Omental fat pad (tissue), 4 donors: ENCODE results near the gene BCAR3. TPM values are rescaled to one million over a fixed set of nuclear protein-coding genes. Genes with fewer than 3 reads are reported as not detected.
A peak's percentile ranks its signal among the peaks of the same experiment; 100 is the strongest.

Source experiments
- ATAC-seq: fragments of 150-250 bp; one replicate; pipeline ENCODE4 v1.9.1; 2016; ENCODE audit warnings: mild to moderate bottlenecking, moderate library complexity; ENCODE audit not compliant: low FRiP score
- DNase-seq: peaks from one replicate; pipeline ENCODE4 v3.0.0-alpha.2; 2019; ENCODE audit warnings: low spot score
- total RNA-seq, 4 donors: library from RNA; depleted of rRNA; stranded (reverse); fragments of >200 nt; gene quantifications; one replicate each; pipeline ENCODE4 v1.1.0, GENCODE V29; 2016
- TF ChIP-seq, protein P1 (sequence below), 3 donors: fragments of 450-650 bp; IDR thresholded peaks; one replicate each; pipeline ENCODE4 v1.5.1; 2016 to 2017; ENCODE audit warnings: antibody characterized with exemption in 3 of 3, mild to moderate bottlenecking in 3 of 3, moderate library complexity in 2 of 3

Gene BCAR3
- total RNA-seq, 4 donors from 2014 or later: 43.7 to 73.5 (median 45.8) TPM

- TF ChIP-seq, protein P1, sequence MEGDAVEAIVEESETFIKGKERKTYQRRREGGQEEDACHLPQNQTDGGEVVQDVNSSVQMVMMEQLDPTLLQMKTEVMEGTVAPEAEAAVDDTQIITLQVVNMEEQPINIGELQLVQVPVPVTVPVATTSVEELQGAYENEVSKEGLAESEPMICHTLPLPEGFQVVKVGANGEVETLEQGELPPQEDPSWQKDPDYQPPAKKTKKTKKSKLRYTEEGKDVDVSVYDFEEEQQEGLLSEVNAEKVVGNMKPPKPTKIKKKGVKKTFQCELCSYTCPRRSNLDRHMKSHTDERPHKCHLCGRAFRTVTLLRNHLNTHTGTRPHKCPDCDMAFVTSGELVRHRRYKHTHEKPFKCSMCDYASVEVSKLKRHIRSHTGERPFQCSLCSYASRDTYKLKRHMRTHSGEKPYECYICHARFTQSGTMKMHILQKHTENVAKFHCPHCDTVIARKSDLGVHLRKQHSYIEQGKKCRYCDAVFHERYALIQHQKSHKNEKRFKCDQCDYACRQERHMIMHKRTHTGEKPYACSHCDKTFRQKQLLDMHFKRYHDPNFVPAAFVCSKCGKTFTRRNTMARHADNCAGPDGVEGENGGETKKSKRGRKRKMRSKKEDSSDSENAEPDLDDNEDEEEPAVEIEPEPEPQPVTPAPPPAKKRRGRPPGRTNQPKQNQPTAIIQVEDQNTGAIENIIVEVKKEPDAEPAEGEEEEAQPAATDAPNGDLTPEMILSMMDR (IDR thresholded peaks at IDR 0.05): no peak
- DNase-seq (no peak), ATAC-seq (no peak)
Measured at GRCh38 chr1:93587354-93587753, 94.3 kb downstream of the BCAR3 start.

DNA sequence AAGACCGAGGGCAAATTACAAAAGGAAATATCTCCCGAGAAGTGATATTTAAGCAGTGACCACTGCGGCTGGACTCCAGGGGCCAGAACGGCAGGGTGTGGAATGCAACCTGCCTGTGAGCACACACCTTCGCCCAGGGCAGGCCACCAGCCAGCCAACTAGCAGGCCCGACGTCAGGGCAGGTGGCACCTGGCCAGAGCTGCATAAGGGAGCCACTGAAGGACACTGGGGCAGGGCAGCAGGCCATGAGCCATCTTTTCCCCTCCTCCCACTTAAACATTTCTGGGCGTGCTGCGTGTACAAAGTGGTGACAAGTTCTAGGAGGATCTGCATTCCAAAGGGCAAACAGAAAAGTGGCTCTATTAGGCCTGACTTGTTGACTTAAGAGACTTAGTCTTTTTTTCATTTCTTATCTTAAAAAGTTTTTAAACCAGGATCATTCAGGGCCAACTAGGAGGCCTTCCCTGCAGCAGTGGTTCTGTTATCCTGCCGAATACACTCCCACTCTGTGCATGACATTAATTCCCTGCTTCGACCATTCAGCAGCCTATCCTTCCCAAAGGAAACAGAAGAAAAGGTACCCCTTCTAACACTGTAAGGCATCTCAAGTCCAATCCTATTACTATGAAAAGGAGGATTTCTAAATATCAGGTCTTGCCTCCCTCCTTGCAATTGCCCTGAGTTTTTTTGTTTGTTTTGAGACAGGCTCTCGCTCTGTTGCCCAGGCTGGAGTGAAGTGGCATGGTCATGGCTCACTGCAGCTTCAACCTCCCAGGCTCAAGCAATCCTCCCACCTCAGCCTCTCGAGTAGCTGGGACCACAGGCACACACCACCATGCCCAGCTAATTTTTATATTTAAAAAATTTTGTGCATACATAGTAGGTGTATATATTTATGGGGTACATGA, 96.3 kb downstream of the BCAR3 start:
- peak; percentile 45 for ATAC-seq
- DNase-seq: no peak
- TF ChIP-seq, protein P1 (IDR thresholded peaks at IDR 0.05): no peak

DNA sequence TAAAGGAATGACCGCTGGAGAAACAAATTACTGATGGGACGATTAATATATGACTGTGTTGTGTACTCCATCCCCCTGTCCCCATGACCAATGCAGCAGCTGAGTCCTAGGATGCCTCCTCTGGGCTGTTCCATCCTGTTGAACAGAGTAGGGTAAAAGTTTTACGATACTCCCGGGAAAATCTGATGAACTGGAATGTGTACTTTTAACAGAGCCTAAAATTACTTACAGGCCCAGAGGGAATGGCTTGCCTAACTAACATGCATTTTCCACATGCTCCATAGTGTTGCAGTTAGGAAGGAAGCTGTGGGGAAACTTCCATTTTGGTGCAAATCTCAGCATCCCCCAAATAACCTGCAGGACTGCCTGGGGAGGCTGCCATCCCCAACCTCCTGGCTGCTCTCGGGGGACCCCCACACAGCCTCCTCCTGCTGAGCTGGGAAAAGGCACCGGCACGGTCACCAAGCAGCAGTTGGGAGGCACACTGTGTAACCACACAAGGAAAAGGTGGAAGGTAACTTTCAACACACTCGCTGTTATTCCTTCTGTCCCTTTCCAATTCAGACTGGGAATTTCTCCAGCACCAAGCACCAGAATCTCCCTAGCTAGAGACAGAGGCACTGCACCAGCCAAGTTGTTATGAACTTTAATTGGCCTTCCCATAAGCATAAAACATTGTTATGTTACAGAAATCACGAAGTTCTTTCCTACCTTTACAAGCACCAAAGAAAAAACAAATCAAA, 97.2 kb downstream of the BCAR3 start:
- ATAC-seq: no peak
- TF ChIP-seq, protein P1 (IDR thresholded peaks at IDR 0.05): no peak
- DNase-seq: no peak

- DNase-seq (no peak), ATAC-seq (no peak)
- TF ChIP-seq, protein P1 (IDR thresholded peaks at IDR 0.05): no peak
Measured at GRCh38 chr1:93581917-93582850, 99.5 kb downstream of the BCAR3 start.

DNA sequence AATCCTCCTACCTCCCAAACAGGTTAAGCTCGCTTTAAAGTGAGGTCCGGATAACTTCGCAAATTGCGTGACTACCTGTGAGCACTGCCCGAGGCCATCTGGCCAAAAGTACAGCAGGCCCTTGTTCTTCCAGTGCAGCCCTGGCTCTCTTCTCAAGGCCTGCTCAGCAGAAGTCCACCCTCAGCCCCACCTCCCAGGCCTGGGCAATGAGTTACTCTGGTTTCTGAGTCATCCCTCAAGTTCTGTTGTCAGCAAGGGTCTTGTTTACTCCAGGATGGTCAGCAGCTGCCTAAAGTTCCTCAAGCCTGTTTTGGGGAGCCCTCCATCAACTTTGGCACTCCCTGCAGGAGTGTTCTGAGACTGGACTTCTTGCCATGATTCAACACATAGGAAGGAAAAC, 101.7 kb downstream of the BCAR3 start:
- DNase-seq (no peak), ATAC-seq (no peak)
- TF ChIP-seq, protein P1 (IDR thresholded peaks at IDR 0.05): no peak
